ENCODE data around the gene SPATS2.

The SPATS2 gene

DNA sequence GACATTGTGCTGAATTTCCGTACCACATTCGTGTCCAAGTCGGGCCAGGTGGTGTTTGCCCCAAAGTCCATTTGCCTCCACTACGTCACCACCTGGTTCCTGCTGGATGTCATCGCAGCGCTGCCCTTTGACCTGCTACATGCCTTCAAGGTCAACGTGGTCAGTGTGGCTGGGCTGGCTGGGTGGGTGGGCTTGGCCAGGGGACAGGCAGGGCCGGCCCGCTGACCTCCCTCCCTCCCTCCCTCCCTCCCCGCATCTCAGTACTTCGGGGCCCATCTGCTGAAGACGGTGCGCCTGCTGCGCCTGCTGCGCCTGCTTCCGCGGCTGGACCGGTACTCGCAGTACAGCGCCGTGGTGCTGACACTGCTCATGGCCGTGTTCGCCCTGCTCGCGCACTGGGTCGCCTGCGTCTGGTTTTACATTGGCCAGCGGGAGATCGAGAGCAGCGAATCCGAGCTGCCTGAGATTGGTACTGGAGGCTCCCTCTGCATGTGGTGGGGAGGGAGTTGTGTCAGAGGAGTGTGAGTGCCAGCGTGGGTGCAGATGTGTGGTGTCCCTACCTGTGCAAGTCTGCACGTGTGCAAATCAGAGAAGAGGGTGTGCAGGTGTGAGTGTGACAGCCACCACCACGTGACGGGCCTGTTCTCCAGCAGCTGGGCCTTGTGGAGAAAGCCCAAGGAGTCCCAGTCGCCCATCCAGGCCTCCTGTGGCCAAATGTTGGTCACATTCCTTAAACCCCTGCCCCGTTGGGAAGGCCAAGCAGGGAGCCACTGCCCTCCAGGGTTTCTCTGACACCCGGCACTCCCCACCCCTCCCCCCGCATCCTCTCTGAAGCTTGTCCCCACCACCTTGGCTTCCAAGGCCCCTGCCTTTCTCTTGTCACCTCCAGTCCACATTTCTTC lies 176.9 kb downstream of the SPATS2 start:
- DNase-seq: no peak

DNA sequence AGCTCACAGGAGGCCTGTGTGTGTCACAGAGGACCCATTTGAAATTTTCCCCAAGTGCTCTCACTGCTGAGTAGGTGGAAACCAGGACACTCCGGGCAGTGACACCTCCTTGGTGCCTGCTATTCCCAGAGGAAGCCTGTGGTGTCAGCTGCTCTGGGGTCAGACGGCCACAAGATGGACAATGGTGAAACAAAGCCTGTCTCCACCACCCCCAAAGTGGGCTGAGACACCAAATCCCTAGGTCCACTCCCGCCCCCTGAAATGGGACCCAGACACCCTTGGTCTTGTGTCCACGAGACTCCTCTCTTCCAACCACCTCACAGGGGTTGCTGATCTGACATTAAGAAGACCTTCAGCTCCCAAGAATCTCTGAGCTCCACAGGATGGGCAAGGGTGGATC lies 178.6 kb downstream of the SPATS2 start:
- DNase-seq: no peak

DNA sequence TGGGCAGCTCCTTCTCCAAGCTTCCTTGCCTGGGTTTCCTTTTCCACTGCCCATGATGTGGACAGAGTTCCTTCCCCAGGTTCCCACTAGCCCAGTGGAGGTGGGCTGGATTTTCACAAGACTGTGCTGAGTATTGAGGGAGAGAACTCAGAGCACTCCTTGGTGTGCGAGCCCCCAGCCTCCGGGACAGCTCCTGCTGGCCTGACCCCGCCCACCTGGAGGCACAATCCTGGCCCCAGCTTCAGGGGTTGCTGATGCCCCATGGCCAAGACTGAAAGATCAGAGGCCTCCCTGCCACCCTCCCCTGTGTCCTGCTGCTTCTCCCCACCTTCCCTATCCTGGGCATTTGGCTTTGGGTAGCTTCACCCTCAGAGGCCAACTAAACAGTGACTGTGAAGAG lies 179.2 kb downstream of the SPATS2 start:
- no peak for DNase-seq

DNA sequence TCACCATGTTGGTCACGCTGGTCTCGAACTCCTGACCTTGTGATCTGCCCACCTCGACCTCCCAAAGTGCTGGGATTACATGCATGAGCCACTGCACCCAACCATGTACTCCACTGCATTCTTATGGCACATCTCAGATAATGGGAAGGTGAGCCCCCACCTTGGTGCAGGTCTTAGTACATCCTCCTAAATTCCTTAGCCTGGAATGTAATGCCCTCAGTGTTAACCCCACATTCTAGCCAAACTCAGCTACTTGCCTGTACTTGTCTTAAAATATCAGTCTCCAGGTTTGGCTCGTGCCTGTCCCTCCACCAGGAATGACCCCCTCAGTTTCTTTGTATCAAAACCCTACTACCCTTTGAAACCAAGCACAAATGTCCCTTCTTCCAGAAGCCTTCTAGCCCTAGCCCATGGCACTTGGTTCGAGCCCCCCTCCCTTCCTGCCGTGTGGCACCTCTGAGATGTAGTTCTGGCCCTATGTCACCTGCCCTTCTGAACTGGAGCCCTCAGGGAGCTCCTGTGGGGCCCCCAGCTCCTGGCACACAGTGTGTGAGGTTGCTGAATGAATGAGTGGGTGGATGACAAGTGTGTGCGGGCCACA lies 179.9 kb downstream of the SPATS2 start:
- no peak for DNase-seq

DNA sequence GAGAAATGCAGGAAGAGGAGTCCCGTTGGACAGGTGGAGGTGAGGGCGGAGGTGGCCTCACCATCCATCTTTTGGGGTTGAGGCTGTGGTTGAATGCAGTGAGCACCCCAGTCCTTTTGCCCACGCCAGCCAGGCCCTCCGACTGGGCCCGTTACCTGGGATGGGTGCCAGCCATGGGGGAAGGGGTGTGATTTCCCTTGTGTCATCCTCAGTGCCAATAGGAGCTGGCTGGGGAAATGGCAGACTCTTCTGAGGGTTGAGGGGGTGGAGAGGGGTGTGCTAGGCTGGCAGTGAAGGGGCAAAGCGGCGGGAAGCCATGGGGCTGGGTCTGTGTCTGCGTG lies 181.2 kb downstream of the SPATS2 start:
- no peak for DNase-seq

DNA sequence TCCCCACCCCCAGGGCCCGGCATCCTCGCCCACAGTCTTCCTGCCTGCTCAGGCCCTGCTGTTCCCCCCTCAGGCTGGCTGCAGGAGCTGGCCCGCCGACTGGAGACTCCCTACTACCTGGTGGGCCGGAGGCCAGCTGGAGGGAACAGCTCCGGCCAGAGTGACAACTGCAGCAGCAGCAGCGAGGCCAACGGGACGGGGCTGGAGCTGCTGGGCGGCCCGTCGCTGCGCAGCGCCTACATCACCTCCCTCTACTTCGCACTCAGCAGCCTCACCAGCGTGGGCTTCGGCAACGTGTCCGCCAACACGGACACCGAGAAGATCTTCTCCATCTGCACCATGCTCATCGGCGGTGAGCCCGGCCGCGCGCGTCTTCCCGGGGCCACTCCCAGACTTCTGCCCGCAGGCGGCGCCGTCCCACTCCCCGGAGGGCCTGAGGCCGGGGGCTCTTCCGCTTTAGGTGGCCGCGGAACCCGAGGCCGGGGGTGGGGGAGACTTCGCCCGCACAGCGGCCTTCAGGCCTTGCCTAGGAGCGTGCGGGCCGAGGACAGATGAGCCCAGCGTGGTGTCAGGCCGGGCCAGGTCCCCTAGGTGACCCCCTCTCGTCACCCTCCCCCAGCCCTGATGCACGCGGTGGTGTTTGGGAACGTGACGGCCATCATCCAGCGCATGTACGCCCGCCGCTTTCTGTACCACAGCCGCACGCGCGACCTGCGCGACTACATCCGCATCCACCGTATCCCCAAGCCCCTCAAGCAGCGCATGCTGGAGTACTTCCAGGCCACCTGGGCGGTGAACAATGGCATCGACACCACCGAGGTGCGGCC lies 181.8 kb downstream of the SPATS2 start:
- no peak for DNase-seq

DNA sequence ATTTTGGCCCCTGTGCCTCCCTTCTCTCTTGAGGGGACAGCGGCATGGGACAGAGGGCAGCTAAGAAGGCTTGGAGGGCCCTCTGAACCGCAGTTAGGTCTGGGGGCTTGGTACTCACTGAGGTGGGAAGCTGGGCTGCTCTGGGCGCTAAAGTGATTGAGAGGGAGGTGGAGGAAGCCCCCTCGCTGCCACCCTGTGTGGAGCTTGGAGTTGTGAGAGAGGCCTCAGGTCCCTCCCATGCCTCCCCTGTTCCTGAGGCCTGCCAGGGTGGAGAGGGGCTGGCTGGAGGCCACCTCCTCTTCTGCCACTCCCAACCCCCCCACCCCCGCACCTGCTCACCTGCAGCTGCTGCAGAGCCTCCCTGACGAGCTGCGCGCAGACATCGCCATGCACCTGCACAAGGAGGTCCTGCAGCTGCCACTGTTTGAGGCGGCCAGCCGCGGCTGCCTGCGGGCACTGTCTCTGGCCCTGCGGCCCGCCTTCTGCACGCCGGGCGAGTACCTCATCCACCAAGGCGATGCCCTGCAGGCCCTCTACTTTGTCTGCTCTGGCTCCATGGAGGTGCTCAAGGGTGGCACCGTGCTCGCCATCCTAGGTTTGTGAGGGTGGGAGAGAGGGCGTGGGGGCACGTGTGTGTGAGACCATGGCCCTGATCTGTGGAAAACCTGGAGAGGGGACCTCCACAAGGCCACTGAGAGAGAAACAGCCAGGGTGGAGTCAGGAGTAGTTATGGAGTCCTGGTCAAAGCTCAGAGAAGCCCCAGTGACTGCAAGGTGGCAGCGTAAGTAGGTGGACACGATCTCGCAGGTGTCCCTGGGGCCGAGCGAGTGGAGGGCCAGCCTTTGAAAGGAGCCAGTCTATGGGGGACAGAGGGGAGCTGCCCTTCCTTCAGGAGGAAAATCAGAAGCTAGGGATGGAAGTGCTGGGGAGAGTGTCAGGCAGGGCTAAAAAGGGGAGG lies 182.8 kb downstream of the SPATS2 start:
- no peak for DNase-seq

DNA sequence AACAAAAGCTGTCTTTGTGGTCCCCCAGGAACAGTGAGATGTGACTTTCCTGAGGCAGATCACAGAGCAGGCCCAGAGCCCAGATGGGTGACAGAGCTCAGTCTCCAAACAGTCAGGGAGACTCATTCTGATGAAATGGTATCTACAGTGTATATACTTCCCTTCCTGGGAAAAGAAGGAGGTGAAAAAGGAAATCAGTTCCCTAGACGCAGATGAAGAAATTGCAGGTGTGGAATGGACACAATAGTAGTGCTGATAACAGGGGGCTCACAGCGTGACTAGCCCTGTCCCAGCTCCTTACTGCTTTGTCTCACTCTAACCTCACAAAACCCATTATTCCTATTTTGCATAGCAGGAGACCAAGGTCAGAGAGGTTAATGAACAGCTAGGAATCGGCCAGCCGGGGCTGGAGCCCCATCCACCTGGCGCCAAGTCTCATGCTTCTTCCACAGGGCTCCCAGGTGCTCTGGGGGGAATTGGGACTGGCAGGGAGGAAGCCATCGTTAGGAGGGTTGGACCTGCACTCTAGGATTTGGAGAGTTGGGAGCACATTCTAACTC lies 183.5 kb downstream of the SPATS2 start:
- DNase-seq: no peak

DNA sequence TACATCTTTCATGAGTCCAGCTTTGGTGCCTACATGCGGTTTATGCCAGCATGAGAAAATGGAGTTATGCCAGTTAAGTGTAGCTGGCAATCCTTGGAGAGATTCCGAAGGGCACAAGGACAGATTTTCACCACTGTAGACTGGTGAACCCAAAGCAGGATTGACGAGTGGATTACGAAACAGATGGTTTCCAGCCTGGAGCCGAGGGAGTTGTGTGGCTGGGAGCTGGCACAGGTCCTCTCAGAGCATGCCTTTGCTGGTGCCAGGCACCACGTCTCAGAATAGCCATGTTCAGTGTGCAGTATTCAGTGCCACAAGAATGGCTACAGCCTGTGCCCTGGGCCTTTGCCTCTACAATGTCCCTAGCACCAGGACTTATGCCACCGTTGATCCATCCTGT lies 184.8 kb downstream of the SPATS2 start:
- no peak for DNase-seq

DNA sequence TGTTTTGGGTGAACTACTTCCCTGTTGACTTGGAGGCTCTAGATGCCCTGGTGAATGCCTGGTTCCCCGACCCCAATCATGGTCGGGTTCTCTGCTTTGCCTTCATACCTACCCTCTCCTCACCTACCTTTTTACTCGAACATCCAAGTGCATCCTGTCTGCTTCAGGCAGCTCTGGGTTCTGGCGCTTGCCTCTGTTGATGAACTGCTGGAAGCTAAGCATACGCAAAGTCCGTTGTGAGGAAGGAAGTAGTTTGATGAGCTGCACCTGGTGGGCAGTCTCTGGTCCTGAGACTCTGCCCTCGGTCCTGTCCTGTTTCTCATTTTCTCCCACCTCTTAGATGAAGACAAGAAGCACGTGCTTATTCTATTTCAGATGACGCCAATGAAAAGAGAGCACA lies 185.2 kb downstream of the SPATS2 start:
- no peak for DNase-seq

DNA sequence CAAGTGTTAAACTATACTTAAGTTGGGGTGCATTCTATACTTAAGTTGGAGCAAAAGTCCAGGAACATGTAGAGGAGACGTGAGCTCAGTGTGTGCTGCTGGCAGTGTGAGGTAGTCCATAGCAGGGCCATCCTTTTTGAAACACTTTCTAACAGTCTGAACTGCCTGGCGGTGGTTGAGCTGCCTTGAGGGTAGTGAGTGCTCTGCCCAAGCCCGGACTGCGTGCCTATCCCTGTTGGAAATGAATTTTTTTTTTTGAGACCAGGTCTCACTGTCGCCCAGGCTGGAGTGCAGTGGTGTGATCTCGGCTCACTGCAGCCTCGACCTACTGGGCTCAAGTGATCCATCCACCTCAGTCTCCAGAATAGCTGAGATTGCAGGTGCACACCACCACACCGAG lies 185.6 kb downstream of the SPATS2 start:
- no peak for DNase-seq

DNA sequence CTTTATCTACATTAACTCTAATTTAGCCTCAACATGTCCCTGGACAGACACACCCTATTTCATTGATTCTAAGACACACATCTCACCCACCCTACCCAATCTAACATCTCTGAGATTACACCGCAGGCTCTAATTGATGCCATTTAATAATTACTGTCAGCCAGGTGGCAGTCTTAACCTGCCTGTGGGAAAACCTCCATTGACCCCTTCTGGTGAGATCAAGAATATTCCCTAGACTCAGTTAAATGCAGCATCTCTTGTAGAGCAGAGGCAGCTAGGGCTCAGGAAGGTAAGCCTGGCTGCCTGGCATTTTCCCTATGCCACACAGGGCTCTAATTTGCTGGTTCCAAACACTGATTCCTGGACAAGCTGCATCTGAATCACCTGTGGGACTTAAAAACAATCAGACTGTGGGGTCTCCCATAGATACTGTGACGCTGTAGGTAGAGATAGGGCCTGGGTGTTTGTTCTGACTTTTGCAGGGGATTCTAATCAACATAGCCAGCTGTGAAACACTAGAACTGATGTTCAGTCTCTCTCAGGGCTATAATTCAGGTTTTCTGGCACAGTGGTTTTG lies 186.3 kb downstream of the SPATS2 start:
- no peak for DNase-seq

DNA sequence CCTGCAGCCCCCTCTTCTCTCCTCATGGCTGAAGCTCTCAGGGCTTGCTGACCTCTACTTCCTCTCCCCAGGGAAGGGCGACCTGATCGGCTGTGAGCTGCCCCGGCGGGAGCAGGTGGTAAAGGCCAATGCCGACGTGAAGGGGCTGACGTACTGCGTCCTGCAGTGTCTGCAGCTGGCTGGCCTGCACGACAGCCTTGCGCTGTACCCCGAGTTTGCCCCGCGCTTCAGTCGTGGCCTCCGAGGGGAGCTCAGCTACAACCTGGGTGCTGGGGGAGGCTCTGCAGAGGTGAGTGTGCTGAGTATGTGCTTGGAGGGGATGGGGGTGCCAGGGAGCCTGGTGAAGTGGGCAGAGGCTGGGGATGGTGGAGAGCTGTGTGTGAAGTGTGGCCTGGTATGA lies 187.0 kb downstream of the SPATS2 start:
- DNase-seq: no peak

DNA sequence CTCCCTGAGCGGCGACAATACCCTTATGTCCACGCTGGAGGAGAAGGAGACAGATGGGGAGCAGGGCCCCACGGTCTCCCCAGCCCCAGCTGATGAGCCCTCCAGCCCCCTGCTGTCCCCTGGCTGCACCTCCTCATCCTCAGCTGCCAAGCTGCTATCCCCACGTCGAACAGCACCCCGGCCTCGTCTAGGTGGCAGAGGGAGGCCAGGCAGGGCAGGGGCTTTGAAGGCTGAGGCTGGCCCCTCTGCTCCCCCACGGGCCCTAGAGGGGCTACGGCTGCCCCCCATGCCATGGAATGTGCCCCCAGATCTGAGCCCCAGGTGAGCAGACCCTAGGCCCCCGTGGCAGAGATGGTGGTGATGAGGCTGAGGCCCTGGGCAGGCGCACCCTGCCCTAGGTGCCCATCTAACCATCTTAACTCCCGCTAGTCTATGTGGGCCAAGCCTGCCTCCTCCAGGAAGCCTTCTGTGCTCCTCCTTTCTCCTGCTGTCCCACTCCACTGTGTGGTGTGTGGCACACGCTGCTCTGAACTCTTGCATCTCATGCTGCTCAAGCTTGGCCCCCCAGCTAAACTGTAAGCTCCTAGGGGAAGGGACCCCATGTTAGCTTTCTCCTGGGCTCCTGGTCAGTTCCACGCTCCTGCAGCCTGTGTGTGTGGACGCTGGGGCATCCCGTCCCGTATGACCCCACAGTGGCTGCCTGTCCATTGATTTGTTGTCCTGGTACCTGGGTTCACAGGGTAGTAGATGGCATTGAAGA lies 188.5 kb downstream of the SPATS2 start:
- no peak for DNase-seq

DNA sequence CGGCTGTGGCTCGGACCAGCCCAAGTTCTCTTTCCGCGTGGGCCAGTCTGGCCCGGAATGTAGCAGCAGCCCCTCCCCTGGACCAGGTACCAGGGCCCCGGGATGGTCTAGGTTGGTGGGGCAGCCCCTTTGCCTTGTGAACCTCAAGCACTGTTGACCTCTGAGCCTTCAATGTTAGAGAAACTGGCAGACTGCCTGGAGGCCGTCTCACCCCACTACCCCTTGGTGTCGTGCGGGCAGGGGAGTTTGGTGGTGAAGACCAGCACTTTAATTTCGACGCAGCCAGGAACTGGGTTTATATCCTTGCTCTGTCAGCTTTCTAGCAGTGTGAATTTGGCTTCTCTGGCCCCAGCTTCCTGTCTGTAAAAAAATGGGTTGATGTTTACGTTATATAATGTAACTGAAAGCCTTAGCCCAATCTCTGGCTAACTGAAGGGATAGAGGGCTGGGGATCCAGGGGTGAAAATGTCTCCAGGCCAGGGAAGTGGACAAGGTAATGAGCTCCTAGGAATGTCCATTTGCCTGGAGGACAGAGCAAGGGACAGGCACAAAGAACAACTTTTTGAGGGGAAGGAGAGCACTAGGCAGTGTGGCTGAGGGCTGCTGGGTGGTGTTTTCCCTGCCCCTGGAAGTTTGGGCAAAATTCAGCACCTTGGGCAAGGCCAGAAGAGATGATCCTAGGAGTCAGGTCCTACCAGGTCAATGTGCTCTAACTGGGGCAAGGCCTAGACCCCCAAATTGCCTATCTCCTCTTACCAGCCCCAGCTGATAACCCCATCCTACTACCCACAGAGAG lies 189.3 kb downstream of the SPATS2 start:
- DNase-seq: no peak

DNA sequence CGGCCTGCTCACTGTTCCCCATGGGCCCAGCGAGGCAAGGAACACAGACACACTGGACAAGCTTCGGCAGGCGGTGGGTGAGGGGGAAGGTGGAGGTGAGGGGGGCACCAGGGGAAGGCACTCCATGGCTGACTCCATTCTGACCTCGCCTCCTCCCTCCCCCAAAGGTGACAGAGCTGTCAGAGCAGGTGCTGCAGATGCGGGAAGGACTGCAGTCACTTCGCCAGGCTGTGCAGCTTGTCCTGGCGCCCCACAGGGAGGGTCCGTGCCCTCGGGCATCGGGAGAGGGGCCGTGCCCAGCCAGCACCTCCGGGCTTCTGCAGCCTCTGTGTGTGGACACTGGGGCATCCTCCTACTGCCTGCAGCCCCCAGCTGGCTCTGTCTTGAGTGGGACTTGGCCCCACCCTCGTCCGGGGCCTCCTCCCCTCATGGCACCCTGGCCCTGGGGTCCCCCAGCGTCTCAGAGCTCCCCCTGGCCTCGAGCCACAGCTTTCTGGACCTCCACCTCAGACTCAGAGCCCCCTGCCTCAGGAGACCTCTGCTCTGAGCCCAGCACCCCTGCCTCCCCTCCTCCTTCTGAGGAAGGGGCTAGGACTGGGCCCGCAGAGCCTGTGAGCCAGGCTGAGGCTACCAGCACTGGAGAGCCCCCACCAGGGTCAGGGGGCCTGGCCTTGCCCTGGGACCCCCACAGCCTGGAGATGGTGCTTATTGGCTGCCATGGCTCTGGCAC lies 190.1 kb downstream of the SPATS2 start:
- DNase-seq: no peak

DNA sequence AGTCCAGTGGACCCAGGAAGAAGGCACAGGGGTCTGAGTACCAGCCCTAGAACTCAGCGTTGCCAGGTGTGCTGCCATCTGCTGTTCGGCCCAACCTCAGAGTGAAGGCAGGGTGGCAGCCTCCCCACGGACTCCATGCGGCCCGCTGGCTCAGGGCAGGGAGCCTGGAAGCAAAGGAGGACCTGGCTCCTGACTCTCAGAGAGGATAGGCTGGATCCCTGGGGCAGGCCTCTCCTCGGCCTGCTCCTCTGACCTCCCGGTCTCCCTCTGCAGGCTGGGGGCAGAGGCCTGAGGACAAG lies 190.6 kb downstream of the SPATS2 start:
- no peak for DNase-seq

DNA sequence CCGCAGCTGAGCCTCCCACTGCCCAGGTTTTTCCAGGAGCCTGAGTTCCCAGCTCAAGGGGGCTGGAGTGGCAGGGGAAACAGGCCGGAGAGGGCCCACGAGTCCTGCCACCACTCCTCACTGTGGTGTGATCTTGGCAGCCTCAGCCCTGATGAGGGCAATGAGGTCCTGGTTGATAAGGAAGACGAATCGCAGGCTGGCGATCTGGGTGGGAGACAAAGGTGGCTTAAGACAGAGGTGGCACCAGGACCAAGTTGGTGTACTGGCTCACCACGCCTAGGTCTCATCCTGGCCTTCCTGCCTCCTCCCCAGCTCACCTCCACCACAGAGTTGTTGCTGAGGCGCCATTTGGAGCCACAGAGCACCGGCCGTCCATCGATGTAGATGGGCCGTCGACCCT lies 191.3 kb downstream of the SPATS2 start:
- DNase-seq: no peak

DNA sequence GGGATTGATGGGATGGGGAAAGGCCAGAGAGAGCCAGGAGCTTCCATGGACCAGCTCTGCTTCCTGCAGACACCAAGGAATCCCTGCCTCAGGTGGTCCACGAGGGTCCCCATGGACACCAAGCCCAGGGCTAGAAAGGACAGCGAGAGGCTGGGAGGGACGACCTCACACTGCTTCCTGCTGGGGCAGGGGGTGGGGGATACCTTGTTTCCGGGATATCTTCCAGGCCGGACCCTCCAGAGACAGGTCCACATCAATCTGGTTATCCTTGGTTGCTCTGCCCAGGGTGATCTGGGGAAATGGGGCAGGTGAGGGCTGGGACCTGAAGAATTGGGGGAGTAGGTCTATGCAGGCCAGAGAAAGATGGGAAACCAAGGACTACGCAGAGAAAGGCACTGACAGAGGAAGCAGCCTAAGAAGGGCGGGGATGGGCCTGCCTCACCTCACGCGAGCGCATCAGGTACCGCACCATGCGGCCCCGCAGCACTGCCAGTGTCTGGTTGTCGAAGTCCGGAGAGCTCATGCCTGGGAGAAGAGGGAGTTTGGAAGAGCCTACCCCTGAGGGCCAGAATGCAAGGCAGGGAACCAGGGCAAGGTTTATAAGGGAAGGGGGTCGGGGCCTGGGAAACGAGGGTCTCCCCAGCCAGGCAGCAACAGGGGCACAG lies 191.9 kb downstream of the SPATS2 start:
- no peak for DNase-seq
